Activated CD4-positive, alpha-beta T cell treated with anti-CD3 and anti-CD28 coated beads, Interleukin-2, amount 10 ng/mL, durations not matched to agents 24 days and 14 days (primary cell): Measurements from ENCODE around the gene MSH5. TPM values are rescaled to one million over a fixed set of nuclear protein-coding genes. Genes with fewer than 3 reads are reported as not detected.

Experiments
- DNase-seq: peaks from one replicate; pipeline ENCODE4 v3.0.0; 2022
- H3K27ac Mint-ChIP-seq: one replicate; pipeline ENCODE4 v1.8.0; 2022; ENCODE audit warnings: mild to moderate bottlenecking, mixed read lengths
- H3K27me3 Mint-ChIP-seq: one replicate; pipeline ENCODE4 v1.8.0; 2022; ENCODE audit warnings: mixed read lengths
- H3K36me3 Mint-ChIP-seq: one replicate; pipeline ENCODE4 v1.8.0; 2022; ENCODE audit warnings: low read depth, mild to moderate bottlenecking, mixed read lengths
- H3K4me1 Mint-ChIP-seq: one replicate; pipeline ENCODE4 v1.8.0; 2021; ENCODE audit warnings: mixed read lengths
- H3K4me3 Mint-ChIP-seq: one replicate; pipeline ENCODE4 v1.8.0; 2022; ENCODE audit warnings: mild to moderate bottlenecking, moderate library complexity, mixed read lengths
- H3K9me3 Mint-ChIP-seq: one replicate; pipeline ENCODE4 v1.8.0; 2021; ENCODE audit warnings: mixed read lengths
- intact Hi-C: fragments of 100-400 bp; cut with micrococcal nuclease; formaldehyde crosslinking; loops from one replicate; pipeline ENCODE4 v1.15.1; 2023
- total RNA-seq: library from RNA; stranded (reverse); gene quantifications from 2 replicates; pipeline ENCODE4 v1.2.3, GENCODE V29; 2022

MSH5 gene
- total RNA-seq, 1 donor from 2014 or later = 99.6 TPM

- no peak for DNase-seq
- H3K4me3 Mint-ChIP-seq = peak overlapping the region; percentile 98
- peaks cover 56% of the 10 kb centered on the region for H3K4me1 Mint-ChIP-seq
- H3K27me3 Mint-ChIP-seq = no peaks in the 10 kb centered on the region
- no peaks in the 10 kb centered on the region for H3K9me3 Mint-ChIP-seq
- H3K27ac Mint-ChIP-seq = peak overlapping the region; percentile 67
- intact Hi-C loops = no loop called here
- H3K36me3 Mint-ChIP-seq = peaks cover 44% of the 10 kb centered on the region
These were observed 2.0 kb downstream of the MSH5 start for GRCh38 chr6:31741815-31742214.

DNA sequence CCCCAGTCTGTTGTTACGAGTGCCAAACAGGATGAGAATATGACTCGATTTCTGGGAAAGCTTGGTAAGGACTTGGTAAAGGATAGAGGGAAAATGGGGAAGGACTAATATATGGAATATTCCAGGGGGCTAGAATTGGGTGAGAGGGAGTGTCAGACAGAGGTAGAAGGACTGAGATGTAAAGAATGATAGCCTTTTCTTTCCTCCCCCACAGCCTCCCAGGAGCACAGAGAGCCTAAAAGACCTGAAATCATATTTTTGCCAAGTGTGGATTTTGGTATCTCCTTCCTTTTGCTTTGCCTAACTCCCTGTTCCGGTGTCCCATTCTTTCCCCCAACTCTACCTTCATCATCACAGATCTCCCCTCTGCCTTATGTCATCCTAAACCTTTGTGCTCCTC lies 3.1 kb downstream of the MSH5 start:
- Mint-ChIP-seq H3K9me3 (no peaks in the 10 kb centered on the region), H3K36me3 (peaks cover 52% of the 10 kb centered on the region), H3K4me3 (no peak overlapping the region), H3K27ac (no peak overlapping the region), H3K4me1 (peaks cover 47% of the 10 kb centered on the region), H3K27me3 (no peaks in the 10 kb centered on the region)
- DNase-seq = no peak
- intact Hi-C loops = no loop called here

DNA sequence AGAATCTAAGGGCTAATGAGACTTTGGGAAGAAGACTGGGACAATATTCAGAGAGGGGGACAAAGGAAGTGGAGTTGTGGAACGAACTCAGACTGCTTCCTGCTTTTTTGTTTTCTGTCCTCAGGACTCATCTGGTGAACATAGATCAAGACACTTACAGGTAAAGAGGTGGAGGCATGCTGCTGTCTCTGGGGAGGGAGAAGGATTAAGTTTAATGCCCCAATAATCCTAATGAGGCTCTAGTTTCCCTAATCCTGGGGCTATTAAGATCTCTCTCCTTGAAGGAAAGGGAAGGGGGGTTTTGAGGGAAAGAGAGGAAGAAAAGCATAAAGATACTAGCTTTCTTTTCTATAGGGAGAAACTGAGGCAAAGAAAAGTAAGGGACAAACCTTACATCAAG lies 4.6 kb downstream of the MSH5 start:
- H3K4me3 Mint-ChIP-seq = no peak overlapping the region
- H3K9me3 Mint-ChIP-seq = no peaks in the 10 kb centered on the region
- H3K36me3 Mint-ChIP-seq = peaks cover 58% of the 10 kb centered on the region
- H3K4me1 Mint-ChIP-seq = peaks cover 33% of the 10 kb centered on the region
- no peaks in the 10 kb centered on the region for H3K27me3 Mint-ChIP-seq
- no peak overlapping the region for H3K27ac Mint-ChIP-seq
- DNase-seq = no peak
- intact Hi-C loops = no loop called here

GRCh38 chr6:31749301-31750036 lies 9.7 kb downstream of the MSH5 start:
- Mint-ChIP-seq H3K9me3 (no peaks in the 10 kb centered on the region), H3K4me3 (no peak overlapping the region), H3K4me1 (peaks cover 7% of the 10 kb centered on the region), H3K36me3 (peaks cover 28% of the 10 kb centered on the region), H3K27me3 (no peaks in the 10 kb centered on the region), H3K27ac (peak overlapping the region; percentile 10)
- DNase-seq = no peak
- intact Hi-C loops = no loop called here

DNA sequence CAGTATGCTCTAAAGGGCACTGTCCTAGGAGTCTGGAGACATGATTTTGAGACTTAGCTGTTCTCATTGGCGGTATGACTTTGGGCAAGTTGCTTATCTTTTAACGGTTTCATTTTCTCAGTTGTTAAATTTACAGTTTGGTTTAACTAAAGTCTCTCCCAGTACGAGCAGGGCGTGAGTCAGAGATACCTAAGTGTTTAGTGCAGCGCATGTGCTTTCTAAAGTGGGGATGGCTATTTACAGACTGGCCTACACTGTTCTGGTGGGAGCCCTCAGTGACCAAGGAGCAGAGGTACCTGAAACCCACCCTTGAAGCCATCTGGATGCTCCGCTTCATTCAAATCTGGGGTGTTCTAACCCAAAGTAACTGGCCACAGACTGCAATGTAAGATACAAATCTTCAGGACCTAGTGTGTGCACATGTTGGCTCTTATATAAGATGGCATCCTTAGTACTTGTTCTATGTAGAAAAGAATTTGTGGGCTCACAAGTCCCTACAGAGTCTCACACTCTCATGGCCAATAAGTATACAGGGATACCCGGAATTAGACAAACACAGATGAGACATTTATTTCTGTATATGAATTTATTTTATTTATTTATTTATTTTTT lies 10.7 kb downstream of the MSH5 start:
- Mint-ChIP-seq H3K9me3 (no peaks in the 10 kb centered on the region), H3K27ac (no peak overlapping the region), H3K36me3 (peaks cover 21% of the 10 kb centered on the region), H3K27me3 (no peaks in the 10 kb centered on the region), H3K4me3 (no peak overlapping the region), H3K4me1 (peaks cover 3% of the 10 kb centered on the region)
- intact Hi-C loops = no loop called here
- no peak for DNase-seq

DNA sequence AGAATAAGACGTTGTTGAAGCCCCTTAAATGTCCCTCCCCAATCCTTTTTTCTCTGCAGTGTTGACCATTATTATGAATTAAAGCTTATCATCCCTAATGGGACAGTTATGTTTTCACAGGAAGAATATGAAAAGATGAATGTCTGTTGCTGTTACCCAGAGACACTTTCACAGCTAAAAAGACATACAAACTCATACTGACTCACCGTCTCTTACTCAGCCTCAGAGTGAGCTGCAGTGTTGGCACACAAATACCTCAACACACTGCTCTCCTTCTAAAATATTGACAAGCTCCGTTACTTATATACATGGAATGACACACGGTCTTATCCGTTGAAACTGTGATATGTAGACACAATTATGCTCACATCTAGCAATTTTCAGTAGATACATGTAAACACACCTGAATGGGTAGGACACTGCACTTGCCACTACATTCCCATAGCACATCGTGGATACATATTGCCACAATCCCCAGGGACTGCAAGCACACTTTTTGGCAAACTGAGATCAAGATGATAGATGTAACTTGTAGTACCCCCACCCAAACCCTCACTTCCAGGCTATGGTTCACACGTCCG lies 13.0 kb downstream of the MSH5 start:
- DNase-seq = no peak
- Mint-ChIP-seq H3K27me3 (no peaks in the 10 kb centered on the region), H3K9me3 (no peaks in the 10 kb centered on the region), H3K27ac (no peak overlapping the region), H3K4me3 (no peak overlapping the region), H3K36me3 (peaks cover 14% of the 10 kb centered on the region), H3K4me1 (no peaks in the 10 kb centered on the region)
- intact Hi-C loops = no loop called here

GRCh38 chr6:31758281-31758680 lies 18.5 kb downstream of the MSH5 start:
- H3K4me3 Mint-ChIP-seq = no peak overlapping the region

DNA sequence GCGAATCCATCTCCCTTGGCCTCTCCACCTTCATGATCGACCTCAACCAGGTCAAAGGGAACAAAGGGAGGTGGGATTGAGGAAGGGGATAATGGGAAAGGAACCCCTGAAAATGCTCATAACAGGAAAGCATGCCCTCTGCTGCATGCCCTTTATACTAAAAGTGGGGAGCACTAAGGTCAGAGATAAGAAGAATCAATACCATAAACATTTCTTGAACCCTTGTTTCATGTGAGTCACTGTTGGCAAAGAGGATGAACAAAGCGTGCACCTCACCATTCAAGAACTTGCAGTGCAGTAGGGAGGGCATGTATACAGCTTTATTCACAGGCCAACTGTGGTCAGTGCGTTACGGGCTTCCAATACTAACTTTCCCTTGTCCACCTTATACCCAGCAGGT lies 21.0 kb downstream of the MSH5 start:
- no peak overlapping the region for H3K27ac Mint-ChIP-seq

More at GRCh38 chr6:31758281-31758680, 18.5 kb downstream of the MSH5 start:
- no peaks in the 10 kb centered on the region for H3K9me3 Mint-ChIP-seq
- H3K27me3 Mint-ChIP-seq = no peaks in the 10 kb centered on the region
- no peaks in the 10 kb centered on the region for H3K4me1 Mint-ChIP-seq
- H3K27ac Mint-ChIP-seq = peak overlapping the region; percentile 1
- DNase-seq = no peak
- intact Hi-C loops = no loop called here
- peaks cover 30% of the 10 kb centered on the region for H3K36me3 Mint-ChIP-seq

DNA sequence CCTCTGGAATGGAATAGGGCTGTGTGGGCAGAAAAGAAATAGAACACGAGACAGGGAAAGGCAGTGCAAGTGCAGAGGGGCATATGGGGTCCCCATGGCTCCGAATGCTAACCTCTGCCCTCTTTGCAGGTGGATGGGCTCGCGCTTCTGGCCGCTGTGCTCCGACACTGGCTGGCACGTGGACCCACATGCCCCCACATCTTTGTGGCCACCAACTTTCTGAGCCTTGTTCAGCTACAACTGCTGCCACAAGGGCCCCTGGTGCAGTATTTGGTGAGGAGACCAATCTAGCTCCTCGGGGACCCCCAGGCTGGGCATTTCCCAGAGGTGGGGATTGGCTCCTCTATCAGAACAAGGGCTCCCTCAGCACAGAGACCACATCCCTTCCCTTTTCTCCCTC lies 21.5 kb downstream of the MSH5 start:
- intact Hi-C loops = no loop called here
- peaks cover 5% of the 10 kb centered on the region for H3K4me1 Mint-ChIP-seq
- no peak overlapping the region for H3K4me3 Mint-ChIP-seq
- no peaks in the 10 kb centered on the region for H3K27me3 Mint-ChIP-seq
- H3K36me3 Mint-ChIP-seq = peaks cover 36% of the 10 kb centered on the region
- H3K27ac Mint-ChIP-seq = no peak overlapping the region
- no peak for DNase-seq
- no peaks in the 10 kb centered on the region for H3K9me3 Mint-ChIP-seq

More for the DNA sequence above, 21.0 kb downstream of the MSH5 start:
- H3K9me3 Mint-ChIP-seq = no peaks in the 10 kb centered on the region
- H3K4me3 Mint-ChIP-seq = no peak overlapping the region
- H3K4me1 Mint-ChIP-seq = peaks cover 5% of the 10 kb centered on the region
- H3K27me3 Mint-ChIP-seq = no peaks in the 10 kb centered on the region
- no peak for DNase-seq
- H3K36me3 Mint-ChIP-seq = peaks cover 36% of the 10 kb centered on the region
- intact Hi-C loops = no loop called here

- peak within 1 kb of the TSS; percentile 34 for H3K27ac Mint-ChIP-seq
- H3K4me3 Mint-ChIP-seq = no peak within 1 kb of the TSS
- intact Hi-C loops = no loop called here
- H3K9me3 Mint-ChIP-seq = no peaks in the 10 kb centered on the region
- H3K27me3 Mint-ChIP-seq = no peaks in the 10 kb centered on the region
- H3K4me1 Mint-ChIP-seq = peaks cover 5% of the 10 kb centered on the region
- H3K36me3 Mint-ChIP-seq = peaks cover 38% of the 10 kb centered on the region
- DNase-seq = no peak
These were observed 22.6 kb downstream of the MSH5 start, which contains the start of gene SAPCD1 for GRCh38 chr6:31762356-31762755. Gene SAPCD1, plus strand, starts transcription at chr6:31762656. Its CDS starts 399 bp downstream, at chr6:31763055.

- no peaks in the 10 kb centered on the region for H3K27me3 Mint-ChIP-seq
- DNase-seq = no peak
- intact Hi-C loops = no loop called here
- H3K27ac Mint-ChIP-seq = peak overlapping the region; percentile 34
- H3K36me3 Mint-ChIP-seq = peaks cover 41% of the 10 kb centered on the region
- H3K4me3 Mint-ChIP-seq = no peak overlapping the region
- H3K4me1 Mint-ChIP-seq = peaks cover 5% of the 10 kb centered on the region
- no peaks in the 10 kb centered on the region for H3K9me3 Mint-ChIP-seq
These were observed 23.2 kb downstream of the MSH5 start for GRCh38 chr6:31762878-31763618.

DNA sequence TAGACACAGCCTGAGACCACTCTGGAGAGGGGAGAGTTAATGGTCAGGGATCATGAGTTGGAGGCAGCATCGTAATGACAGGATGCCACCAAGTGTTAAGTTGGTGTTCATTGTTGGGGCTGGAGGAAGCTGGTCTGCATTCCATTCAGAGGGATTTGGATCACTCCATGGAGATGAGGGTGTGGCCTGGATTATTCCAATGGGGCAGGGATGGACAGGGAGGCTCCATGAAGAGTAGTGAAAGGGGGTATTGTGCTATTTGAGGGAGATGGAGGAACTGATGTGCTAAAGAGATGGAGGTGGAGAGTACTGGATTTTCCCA lies 23.8 kb downstream of the MSH5 start:
- intact Hi-C loops = no loop called here
- H3K27ac Mint-ChIP-seq = peak overlapping the region; percentile 34

GRCh38 chr6:31764198-31764597 lies 24.4 kb downstream of the MSH5 start:
- Mint-ChIP-seq H3K36me3 (peaks cover 35% of the 10 kb centered on the region), H3K9me3 (no peaks in the 10 kb centered on the region), H3K4me1 (peaks cover 7% of the 10 kb centered on the region), H3K27ac (peak overlapping the region; percentile 22), H3K4me3 (no peak overlapping the region), H3K27me3 (no peaks in the 10 kb centered on the region)
- intact Hi-C loops = no loop called here
- peak; percentile 55 for DNase-seq

More for the DNA sequence above, 23.8 kb downstream of the MSH5 start:
- no peaks in the 10 kb centered on the region for H3K9me3 Mint-ChIP-seq
- H3K4me1 Mint-ChIP-seq = peaks cover 5% of the 10 kb centered on the region
- no peaks in the 10 kb centered on the region for H3K27me3 Mint-ChIP-seq
- DNase-seq = no peak
- no peak overlapping the region for H3K4me3 Mint-ChIP-seq
- peaks cover 40% of the 10 kb centered on the region for H3K36me3 Mint-ChIP-seq

DNA sequence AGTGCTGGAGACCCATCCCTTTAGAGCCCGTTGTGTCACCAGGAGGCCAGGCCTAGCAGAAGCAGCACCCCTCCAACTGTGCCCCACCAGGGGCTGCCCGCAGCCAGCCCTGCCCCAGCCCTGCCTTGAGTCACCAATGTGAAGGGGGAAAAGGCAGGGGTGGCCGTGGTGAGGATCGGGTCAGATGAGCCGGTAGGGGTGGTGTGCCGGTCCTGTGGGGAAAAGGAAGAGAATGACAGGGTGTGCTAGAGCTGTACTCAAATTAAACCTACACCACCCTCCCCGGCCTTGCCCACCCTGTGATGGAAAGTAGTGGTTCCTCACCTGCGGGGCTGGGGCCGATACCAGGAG lies 25.7 kb downstream of the MSH5 start:
- no peak for DNase-seq
- no peaks in the 10 kb centered on the region for H3K9me3 Mint-ChIP-seq
- no peaks in the 10 kb centered on the region for H3K27me3 Mint-ChIP-seq
- peaks cover 13% of the 10 kb centered on the region for H3K4me1 Mint-ChIP-seq
- peaks cover 34% of the 10 kb centered on the region for H3K36me3 Mint-ChIP-seq
- intact Hi-C loops = no loop called here
- no peak overlapping the region for H3K27ac Mint-ChIP-seq
- H3K4me3 Mint-ChIP-seq = no peak overlapping the region
